Astrocyte (in vitro differentiated cells and primary cell): ENCODE data around the gene CD300E.

ENCODE experiments used
- CTCF ChIP-seq: IDR thresholded peaks from 2 replicates; pipeline ENCODE4 v1.5.1; 2011; ENCODE audit warnings: low read depth, mild to moderate bottlenecking, inconsistent platforms, low read length, moderate library complexity; ENCODE audit not compliant: insufficient read depth
- EZH2 ChIP-seq: IDR thresholded peaks from 2 replicates; pipeline ENCODE4 v1.6.1; 2012; ENCODE audit warnings: mild to moderate bottlenecking, low read length, inconsistent platforms; ENCODE audit not compliant: insufficient read depth

GRCh38 chr17:74639704-74640151, 16.2 kb upstream of the CD300E start:
- TF ChIP-seq CTCF (no peak), EZH2 (no peak)
